Tibial nerve (tissue), 4 donors: ENCODE measurements around the gene MCF2L. TPM values are rescaled to one million over a fixed set of nuclear protein-coding genes. Genes with fewer than 3 reads are reported as not detected.

Experiments
- DNase-seq, 2 donors: peaks; one replicate each; pipeline ENCODE4 v3.0.0-alpha.2; 2019; ENCODE audit warnings: low spot score in 2 of 2
- H3K27ac ChIP-seq, 4 donors: fragments of 200-600 bp; sonication (generic) in 3 of 4; one replicate each; pipeline ENCODE4 v1.5.1; 2017 to 2019; ENCODE audit warnings: mild to moderate bottlenecking in 1 of 4
- H3K27me3 ChIP-seq, 2 donors: fragments of 200-600 bp; sonication (generic) in 1 of 2; one replicate each; pipeline versions ENCODE4 v1.5.1 to v1.6.0; 2017 to 2019
- H3K36me3 ChIP-seq, 3 donors: fragments of 200-600 bp; sonication (generic); one replicate each; pipeline ENCODE4 v1.5.1; 2018 to 2019
- H3K4me1 ChIP-seq, 4 donors: fragments of 200-600 bp; sonication (generic) in 3 of 4; one replicate each; pipeline ENCODE4 v1.5.1; 2017 to 2019
- H3K4me3 ChIP-seq, 4 donors: fragments of 200-600 bp; sonication (generic) in 3 of 4; one replicate each; pipeline ENCODE4 v1.5.1; 2017 to 2019; ENCODE audit warnings: mild to moderate bottlenecking in 1 of 4, moderate library complexity in 1 of 4
- H3K9me3 ChIP-seq, 4 donors: fragments of 200-600 bp; sonication (generic) in 3 of 4; one replicate each; pipeline ENCODE4 v1.5.1; 2017 to 2019
- CTCF ChIP-seq, 5 experiments: fragments of 200-600 bp in 3 of 5; fragments of 450-650 bp in 2 of 5; sonication (generic) in 3 of 5; IDR thresholded peaks; one replicate each; pipeline ENCODE4 v1.5.1; 2016 to 2019; ENCODE audit warnings: antibody characterized with exemption in 5 of 5, mild to moderate bottlenecking in 3 of 5, moderate library complexity in 2 of 5
- EP300 ChIP-seq, 2 donors: sonication (generic); formaldehyde crosslinking; IDR thresholded peaks; one replicate each; pipeline ENCODE4 v1.6.1; 2017; ENCODE audit warnings: antibody characterized with exemption in 2 of 2, mild to moderate bottlenecking in 1 of 2
- POLR2A ChIP-seq, 2 donors: fragments of 450-650 bp; IDR thresholded peaks; one replicate each; pipeline ENCODE4 v1.6.1; 2017; ENCODE audit warnings: antibody characterized with exemption in 2 of 2, mild to moderate bottlenecking in 2 of 2, moderate library complexity in 2 of 2
- WGBS, 2 donors: methylation state at CpG; one replicate each; pipeline ENCODE4 v1.1.5; 2018; 5-methylcytosine and 5-hydroxymethylcytosine counted together
- total RNA-seq, 4 donors: library from RNA; depleted of rRNA; stranded (reverse); fragments of >200 nt; gene quantifications; one replicate each; pipeline ENCODE4 v1.1.0, GENCODE V29; 2016

Gene MCF2L
- total RNA-seq, 4 donors from 2014 or later = 30.1 to 82.6 (median 45.3) TPM

- no peak for DNase-seq
- TF ChIP-seq EP300 (IDR thresholded peaks at IDR 0.05) (no peak), POLR2A (IDR thresholded peaks at IDR 0.05) (no peak), CTCF (IDR thresholded peaks at IDR 0.05) (no peak)
- H3K27ac ChIP-seq = no peak overlapping the region
- H3K4me1 ChIP-seq = peaks cover 0 to 11% (median 0%) of the 10 kb centered on the region in 4 donors
- H3K4me3 ChIP-seq = no peak overlapping the region
- peaks cover 0 to 7% (median 0%) of the 10 kb centered on the region in 3 donors for H3K36me3 ChIP-seq
- peaks cover 0 to 25% of the 10 kb centered on the region in 2 donors for H3K27me3 ChIP-seq
- no peaks in the 10 kb centered on the region for H3K9me3 ChIP-seq
- WGBS, 2 donors = 85 to 87% methylated on average over 18 of the region's 18 CpGs
These were observed 157.5 kb downstream of the MCF2L start for GRCh38 chr13:113126265-113127150.

GRCh38 chr13:113129480-113129879 is 160.5 kb downstream of the MCF2L start:
- peak overlapping the region in 2 of 4 donors; percentile 5 to 30 for H3K4me3 ChIP-seq
- 57 to 66% methylated on average over 25 to 27 of the region's 27 CpGs for WGBS, 2 donors
- no peak for DNase-seq

GRCh38 chr13:113129921-113130750 is 161.1 kb downstream of the MCF2L start:
- TF ChIP-seq EP300 (IDR thresholded peaks at IDR 0.05) (no peak), CTCF (IDR thresholded peaks at IDR 0.05) (no peak), POLR2A (IDR thresholded peaks at IDR 0.05) (no peak)
- 47 to 51% methylated on average over 29 to 43 of the region's 60 CpGs for WGBS, 2 donors
- Histone ChIP-seq H3K27me3 (peaks cover 0 to 25% of the 10 kb centered on the region in 2 donors), H3K4me1 (peaks cover 0 to 6% (median 0%) of the 10 kb centered on the region in 4 donors), H3K4me3 (peak overlapping the region in 2 of 4 donors; percentile 5 to 30), H3K27ac (no peak overlapping the region), H3K36me3 (peaks cover 0 to 7% (median 0%) of the 10 kb centered on the region in 3 donors), H3K9me3 (no peaks in the 10 kb centered on the region)
- DNase-seq = no peak

More at GRCh38 chr13:113129480-113129879, 160.5 kb downstream of the MCF2L start:
- H3K9me3 ChIP-seq = no peaks in the 10 kb centered on the region
- H3K27ac ChIP-seq = no peak overlapping the region
- no peak for TF ChIP-seq CTCF (IDR thresholded peaks at IDR 0.05)
- no peak for TF ChIP-seq EP300 (IDR thresholded peaks at IDR 0.05)
- no peak for TF ChIP-seq POLR2A (IDR thresholded peaks at IDR 0.05)
- peaks cover 0 to 25% of the 10 kb centered on the region in 2 donors for H3K27me3 ChIP-seq
- H3K36me3 ChIP-seq = peaks cover 0 to 7% (median 0%) of the 10 kb centered on the region in 3 donors
- peaks cover 0 to 6% (median 0%) of the 10 kb centered on the region in 4 donors for H3K4me1 ChIP-seq

DNA sequence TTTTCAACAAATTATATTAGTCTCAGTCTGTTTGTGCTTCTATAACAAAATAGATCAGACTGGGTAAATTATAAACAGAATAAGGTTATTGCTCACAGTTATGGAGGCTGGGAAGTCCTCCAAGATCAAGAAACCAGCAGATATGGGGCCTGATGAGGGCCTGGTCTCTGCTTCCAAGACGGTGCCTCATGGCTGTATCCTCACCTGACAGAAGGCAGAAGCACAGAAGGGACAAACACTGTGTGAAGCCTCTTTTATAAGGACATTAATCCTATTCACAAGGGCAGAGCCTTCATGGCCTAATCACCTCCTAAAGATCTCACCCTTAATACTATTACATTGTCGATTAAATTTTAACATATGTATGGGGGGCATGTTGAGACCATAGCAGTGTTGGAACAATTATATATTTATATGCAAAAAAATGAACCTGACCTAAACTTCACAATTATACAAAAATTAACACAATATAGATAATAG is 166.3 kb downstream of the MCF2L start:
- WGBS, 2 donors = 78 to 81% methylated on average over 2 of the region's 2 CpGs
- H3K27me3 ChIP-seq = peaks cover 0 to 5% of the 10 kb centered on the region in 2 donors
- H3K27ac ChIP-seq = no peak overlapping the region
- no peaks in the 10 kb centered on the region for H3K36me3 ChIP-seq
- no peaks in the 10 kb centered on the region for H3K4me1 ChIP-seq
- no peak for TF ChIP-seq EP300 (IDR thresholded peaks at IDR 0.05)
- no peak for TF ChIP-seq CTCF (IDR thresholded peaks at IDR 0.05)
- no peak for TF ChIP-seq POLR2A (IDR thresholded peaks at IDR 0.05)
- no peaks in the 10 kb centered on the region for H3K9me3 ChIP-seq
- DNase-seq = no peak
- H3K4me3 ChIP-seq = no peak overlapping the region
